ENCODE measurements around the gene SSU72.

The SSU72 gene

DNA sequence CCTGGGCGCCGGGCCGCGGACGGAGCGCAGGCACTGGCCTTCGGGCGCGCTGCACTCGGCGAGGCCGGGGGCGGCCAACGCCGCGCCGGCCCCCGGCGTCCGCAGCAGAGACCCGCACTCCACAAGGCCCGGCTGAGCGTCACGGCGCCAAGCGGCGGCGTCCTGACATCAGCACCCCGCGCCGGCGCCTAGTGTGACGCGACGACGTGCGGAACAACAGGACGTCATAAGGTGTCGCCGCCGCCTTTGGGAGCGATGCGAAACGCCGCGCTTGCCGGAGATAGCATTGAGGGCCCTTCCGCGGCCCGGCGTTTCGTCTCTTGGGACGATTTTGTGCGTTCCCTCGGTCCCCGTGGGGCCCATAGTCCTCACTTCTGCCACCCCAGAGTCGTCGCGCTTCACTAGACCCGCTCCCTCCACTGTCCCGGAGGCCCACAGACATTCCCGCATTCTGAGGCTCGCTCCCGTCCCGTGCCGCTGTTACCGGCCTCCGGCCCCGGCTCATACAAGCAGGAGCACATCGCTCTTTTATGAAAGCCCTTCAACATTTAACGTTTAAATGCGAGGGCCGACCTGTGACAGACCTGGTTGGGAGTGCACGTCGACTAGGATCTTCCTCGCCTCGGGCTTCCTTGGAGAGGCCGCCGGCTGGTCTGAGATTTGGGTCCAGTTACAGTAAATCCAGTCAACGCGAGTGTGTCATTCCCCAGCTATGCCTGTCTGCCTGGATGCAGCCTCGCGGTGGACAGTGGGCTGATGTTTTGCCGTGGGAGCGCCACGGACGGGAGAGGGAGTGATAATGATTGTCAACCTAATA lies at the start of gene SSU72:
SSU72 (minus strand) TSS at position 143 of the 817 bp plus-strand sequence. CDS start 306 bp downstream, outside the sequence.
- peak; percentile 66 for DNase-seq

GRCh38 chr1:1623631-1624442 lies 49.2 kb upstream of the SSU72 start:
- DNase-seq = no peak

- no peak for DNase-seq
Observed at GRCh38 chr1:1623181-1623630, 48.5 kb upstream of the SSU72 start.

- DNase-seq = no peak
Observed at GRCh38 chr1:1622788-1623094, 48.1 kb upstream of the SSU72 start.

GRCh38 chr1:1622010-1622787 lies 47.5 kb upstream of the SSU72 start:
- no peak for DNase-seq

- no peak for DNase-seq
Observed at GRCh38 chr1:1621173-1622009, 46.7 kb upstream of the SSU72 start.

- DNase-seq = no peak
Observed at GRCh38 chr1:1620433-1621139, 45.9 kb upstream of the SSU72 start.

- DNase-seq = no peak
Observed at GRCh38 chr1:1619917-1620361, 45.3 kb upstream of the SSU72 start.

DNA sequence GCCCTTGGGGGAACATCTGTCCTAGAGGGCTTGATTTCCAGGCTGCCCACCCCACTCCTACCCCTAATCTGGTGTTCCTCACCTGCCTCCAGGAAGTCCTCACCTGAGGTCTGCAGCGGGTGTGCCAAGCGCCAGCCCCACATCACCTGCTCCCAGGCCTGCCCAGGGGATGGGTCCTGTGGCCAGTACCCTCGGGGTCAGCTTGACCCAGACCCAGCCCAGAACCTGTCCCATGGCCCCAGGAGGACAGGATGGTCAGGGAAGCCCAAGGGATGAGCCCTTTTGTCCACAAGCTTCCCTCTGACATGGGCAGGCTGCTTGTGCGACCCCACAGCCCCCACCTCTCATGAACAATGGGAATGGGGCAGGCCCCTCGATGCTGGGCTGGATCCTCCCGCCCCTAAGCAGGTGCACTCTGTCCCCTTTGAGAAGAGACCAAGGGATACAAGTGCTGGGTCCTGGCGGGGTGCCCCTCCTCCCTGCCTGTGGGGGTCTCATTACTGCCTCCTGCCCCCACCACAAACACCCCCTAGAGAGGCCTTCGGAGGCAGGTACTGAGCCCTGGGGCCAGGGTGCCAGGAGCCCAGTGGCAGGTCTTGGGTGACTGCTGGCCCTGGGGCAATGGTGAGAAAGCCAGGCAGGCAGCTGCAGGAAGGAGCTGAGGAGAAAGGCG lies 43.9 kb upstream of the SSU72 start:
- DNase-seq = no peak

DNA sequence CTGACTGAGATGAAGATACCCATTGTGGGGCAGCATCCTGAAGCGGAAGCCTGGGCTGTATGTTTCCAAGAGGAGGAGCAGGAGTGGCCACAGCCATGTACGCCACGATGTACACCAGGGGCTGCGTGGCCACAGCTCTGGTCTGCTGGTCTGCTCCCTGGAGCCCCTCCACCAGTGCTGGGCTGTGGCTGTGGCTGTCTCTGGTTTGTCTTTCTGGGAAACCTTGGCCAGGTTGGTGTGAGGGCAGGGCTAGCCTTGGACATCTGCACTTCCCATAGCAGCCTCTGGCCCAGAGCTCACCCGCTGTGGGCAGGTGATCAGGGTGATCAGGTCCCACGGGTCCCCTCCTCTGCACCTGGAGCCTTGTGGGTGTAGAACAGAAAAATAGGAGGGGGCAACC lies 43.3 kb upstream of the SSU72 start:
- no peak for DNase-seq

GRCh38 chr1:1617516-1617915 lies 42.9 kb upstream of the SSU72 start:
- DNase-seq = no peak

GRCh38 chr1:1616838-1617237 lies 42.2 kb upstream of the SSU72 start:
- no peak for DNase-seq

GRCh38 chr1:1616045-1616790 lies 41.6 kb upstream of the SSU72 start:
- no peak for DNase-seq

DNA sequence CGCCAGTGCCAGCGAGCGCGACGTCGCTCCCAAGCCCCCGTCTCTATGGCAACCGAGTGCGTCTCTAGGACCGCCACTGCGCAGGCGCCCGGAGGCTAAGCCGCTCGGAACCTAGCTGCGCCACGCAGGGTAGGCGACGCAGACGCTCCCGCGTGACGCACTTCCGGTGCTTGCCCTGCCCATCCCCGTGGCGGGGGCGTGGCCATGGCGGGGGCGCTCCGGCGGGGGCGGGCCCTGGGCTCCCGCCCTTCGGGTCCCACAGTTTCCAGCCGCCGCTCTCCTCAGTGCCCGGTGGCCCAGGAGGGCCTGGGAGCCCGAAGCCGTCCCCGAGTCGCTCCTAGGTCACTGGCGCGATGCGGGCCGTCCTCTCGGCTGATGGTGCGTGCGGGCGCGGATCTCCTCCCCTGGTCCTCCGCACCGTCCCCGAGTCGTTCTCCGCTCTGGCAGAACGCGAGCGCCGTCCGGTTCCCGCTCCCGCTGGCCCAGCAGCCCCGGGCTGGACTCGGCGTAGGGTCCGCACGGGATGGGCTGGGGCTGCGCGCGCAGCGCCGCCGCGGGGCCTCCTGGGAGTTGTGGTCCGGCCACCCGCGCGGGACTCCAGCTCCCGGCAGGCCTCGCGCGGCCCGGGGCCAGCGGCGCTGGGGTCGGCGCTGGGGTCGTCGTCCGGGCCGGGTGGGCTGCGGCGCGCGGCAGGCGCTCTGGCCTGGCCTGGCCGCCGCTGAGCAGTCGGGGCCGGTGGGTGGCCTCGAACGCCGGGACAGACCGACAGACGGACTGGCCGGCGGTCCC lies 40.8 kb upstream of the SSU72 start, which contains the start of gene MIB2:
MIB2 (plus strand) TSS at position 245 of the 789 bp plus-strand sequence. CDS start 7,953 bp downstream, outside the sequence.
- DNase-seq = peak; percentile 84

GRCh38 chr1:1614954-1615255 lies 40.2 kb upstream of the SSU72 start:
- DNase-seq = no peak

- DNase-seq = no peak
Observed at GRCh38 chr1:1614204-1614953, 39.7 kb upstream of the SSU72 start.

DNA sequence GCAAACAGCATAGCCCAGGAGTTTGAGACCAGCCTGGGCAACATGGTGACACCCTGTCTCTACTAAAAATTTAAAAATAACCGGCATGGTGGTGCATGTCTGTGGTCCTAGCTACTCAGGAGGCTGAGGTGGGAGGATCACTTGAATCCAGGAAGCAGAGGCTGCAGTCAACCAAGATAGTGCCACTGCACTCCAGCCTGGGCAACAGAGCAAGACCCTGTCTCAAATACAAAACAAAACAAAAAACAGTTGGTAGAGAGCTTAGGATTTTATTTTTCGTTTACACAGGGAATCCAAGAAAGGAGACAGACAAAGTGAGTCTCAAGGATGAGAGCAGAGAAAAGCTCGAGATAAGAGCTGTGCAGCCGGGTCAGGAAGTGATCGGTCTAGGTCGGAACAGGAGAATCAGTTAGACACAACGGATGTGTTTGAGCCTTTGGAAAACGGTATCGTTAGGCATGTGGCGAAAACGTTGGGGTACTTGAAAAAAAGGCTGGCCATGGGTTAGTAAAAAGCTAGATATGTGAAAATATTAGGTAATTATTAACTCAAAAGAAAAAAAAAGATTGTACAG lies 38.9 kb upstream of the SSU72 start:
- DNase-seq = no peak

GRCh38 chr1:1612104-1612400 lies 37.4 kb upstream of the SSU72 start:
- no peak for DNase-seq

DNA sequence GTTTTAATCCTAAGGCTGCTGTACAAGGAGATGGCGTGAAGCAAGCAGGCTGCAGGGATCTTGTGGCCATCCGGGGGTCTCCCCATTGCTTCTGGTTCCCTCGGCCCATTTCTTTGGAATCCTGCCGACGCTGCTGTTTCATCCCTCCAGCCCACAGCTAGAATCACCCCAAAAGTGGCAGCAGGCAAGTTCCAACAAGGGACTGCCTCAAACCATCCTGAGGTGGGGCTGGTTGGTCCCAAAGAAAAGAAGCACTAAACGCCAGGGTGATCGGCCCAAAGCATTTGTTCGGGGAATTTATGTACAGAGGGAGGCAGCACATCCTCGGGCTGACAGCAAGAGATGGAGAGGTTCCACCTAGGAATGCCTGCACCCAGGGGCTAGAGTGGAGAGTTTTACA lies 36.1 kb upstream of the SSU72 start:
- DNase-seq = no peak

Measured in DMS 273 treated with DMSO at 0.1 percent for 48 hours (cell line).